GM06990 (cell line): Measurements from ENCODE around the gene IMP4.

Experiments used
- DNase-seq: peaks from one replicate; pipeline ENCODE4 v3.0.0-alpha.2; 2011; ENCODE audit not compliant: insufficient read length; ENCODE audit errors: extremely low read depth
- H3K27me3 ChIP-seq: replicated peaks from 2 replicates; pipeline ENCODE4 v1.6.0; 2011; ENCODE audit warnings: low read length; ENCODE audit not compliant: control insufficient read depth, insufficient read depth
- H3K36me3 ChIP-seq: 2 replicates; pipeline ENCODE4 v1.5.1; 2011; ENCODE audit warnings: low read length; ENCODE audit not compliant: control insufficient read depth, insufficient read depth
- H3K4me3 ChIP-seq: replicated peaks from 2 replicates; pipeline ENCODE4 v1.5.1; 2011; ENCODE audit warnings: low read depth, mild to moderate bottlenecking, control low read depth, low read length
- TF ChIP-seq, protein P1 (sequence below): IDR thresholded peaks from 2 replicates; pipeline ENCODE4 v1.5.1; 2011; ENCODE audit warnings: low read length, control low read depth, mild to moderate bottlenecking, inconsistent platforms; ENCODE audit not compliant: insufficient read depth, poor library complexity, severe bottlenecking

IMP4 gene

DNA sequence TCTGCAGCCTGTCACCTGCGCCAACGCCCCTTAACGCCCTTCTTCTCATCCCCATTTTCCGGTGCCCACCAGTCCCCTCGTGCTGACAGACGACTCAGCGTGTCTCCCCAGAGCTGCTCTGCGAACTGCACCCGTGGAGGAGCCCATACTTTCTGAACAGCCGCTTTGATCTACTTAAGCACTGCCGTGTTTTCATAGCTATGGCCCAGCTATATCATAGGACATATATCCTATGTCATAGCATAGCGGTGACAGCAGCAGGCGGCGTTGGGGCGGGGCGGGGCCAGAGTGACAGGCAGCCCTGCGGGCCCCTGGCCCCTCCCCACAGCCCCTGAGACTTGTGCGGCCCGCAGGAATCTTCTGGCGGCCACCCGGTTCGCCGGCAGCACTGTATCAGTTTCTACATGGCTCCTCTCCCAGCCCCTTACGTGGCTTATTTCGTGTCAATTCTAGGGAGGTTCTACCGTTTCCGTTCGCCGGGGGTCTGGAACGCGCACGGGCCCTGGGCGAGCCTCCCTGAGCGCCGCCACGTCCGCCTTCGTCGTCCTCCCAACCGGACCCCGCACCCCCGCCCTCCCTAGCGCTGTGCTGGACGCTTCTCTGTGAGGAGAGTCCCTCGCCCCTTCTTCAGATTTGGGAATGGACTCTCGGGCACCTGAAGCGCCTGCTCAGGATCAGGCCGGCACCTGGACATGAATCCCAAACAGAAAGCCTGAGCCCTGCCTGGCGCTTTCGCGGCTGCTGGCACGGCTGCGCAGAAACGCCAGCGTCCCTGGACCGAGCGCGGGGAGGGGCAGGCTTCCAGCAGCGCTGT lies 48.6 kb downstream of the IMP4 start:
- H3K36me3 ChIP-seq, result no peaks in the 10 kb centered on the region
- TF ChIP-seq, protein P1, sequence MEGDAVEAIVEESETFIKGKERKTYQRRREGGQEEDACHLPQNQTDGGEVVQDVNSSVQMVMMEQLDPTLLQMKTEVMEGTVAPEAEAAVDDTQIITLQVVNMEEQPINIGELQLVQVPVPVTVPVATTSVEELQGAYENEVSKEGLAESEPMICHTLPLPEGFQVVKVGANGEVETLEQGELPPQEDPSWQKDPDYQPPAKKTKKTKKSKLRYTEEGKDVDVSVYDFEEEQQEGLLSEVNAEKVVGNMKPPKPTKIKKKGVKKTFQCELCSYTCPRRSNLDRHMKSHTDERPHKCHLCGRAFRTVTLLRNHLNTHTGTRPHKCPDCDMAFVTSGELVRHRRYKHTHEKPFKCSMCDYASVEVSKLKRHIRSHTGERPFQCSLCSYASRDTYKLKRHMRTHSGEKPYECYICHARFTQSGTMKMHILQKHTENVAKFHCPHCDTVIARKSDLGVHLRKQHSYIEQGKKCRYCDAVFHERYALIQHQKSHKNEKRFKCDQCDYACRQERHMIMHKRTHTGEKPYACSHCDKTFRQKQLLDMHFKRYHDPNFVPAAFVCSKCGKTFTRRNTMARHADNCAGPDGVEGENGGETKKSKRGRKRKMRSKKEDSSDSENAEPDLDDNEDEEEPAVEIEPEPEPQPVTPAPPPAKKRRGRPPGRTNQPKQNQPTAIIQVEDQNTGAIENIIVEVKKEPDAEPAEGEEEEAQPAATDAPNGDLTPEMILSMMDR, result no peak
- peak; percentile 81 for DNase-seq
- H3K27me3 ChIP-seq, result no peaks in the 10 kb centered on the region
- peak overlapping the region; percentile 78 for H3K4me3 ChIP-seq

DNA sequence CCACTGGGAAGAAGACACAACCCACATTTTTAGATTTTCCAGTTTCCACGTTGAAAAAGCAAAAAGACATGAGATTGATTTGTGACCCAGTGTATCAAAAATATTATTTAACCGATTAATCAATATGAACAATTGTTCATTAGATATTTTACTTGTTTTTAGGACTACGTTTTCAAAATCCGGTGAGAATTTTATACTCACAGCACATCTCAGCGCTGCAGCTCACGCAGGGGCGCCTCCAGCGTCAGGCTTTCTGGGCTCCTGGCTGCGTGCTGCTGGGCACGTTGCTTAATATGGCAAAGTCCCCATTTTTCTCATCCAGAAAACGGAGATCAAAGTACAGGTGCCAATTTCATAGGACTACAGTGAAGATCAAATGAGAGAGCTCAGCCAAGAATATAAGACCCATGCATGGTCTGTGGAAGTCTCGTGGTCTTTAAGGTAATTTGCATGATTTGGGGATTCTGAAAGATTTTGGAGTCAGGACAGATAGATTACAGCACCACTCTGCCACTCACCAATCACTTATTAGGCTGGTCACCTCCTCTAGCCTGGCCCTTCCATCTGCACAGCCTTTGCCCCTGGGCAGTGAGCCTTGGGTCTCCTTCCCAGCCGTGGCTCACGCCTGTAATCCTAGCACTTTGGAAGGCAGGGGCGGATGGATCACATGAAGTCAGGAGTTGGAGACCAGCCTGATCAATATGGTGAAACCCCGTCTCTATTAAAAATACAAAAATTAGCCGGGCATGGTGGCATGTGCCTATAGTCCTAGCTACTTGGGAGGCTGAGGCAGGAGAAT lies 49.4 kb downstream of the IMP4 start:
- DNase-seq, result no peak
- Histone ChIP-seq H3K4me3 (peak overlapping the region; percentile 78), H3K36me3 (no peaks in the 10 kb centered on the region), H3K27me3 (no peaks in the 10 kb centered on the region)
- TF ChIP-seq, protein P1, result peak; percentile 2

GRCh38 chr2:130393318-130393910 lies 50.7 kb downstream of the IMP4 start:
- Histone ChIP-seq H3K4me3 (no peak overlapping the region), H3K27me3 (no peaks in the 10 kb centered on the region), H3K36me3 (no peaks in the 10 kb centered on the region)
- TF ChIP-seq, protein P1, result no peak
- no peak for DNase-seq
